Fibroblast of villous mesenchyme (primary cell): ENCODE data around the gene SGPP1. TPM values are rescaled to one million over a fixed set of nuclear protein-coding genes. Genes with fewer than 3 reads are reported as not detected.

Source experiments
- DNase-seq: peaks from one replicate; pipeline ENCODE4 v3.0.0-alpha.2; 2010; ENCODE audit warnings: low read depth
- H3K4me3 ChIP-seq: 2 replicates; pipeline ENCODE4 v1.5.1; 2011; ENCODE audit warnings: low read depth, mild to moderate bottlenecking, low read length
- CTCF ChIP-seq: IDR thresholded peaks from 2 replicates; pipeline ENCODE4 v1.5.1; 2012; ENCODE audit warnings: low read depth, mild to moderate bottlenecking, low read length; ENCODE audit not compliant: insufficient read depth
- total RNA-seq: library from RNA; depleted of rRNA; stranded (reverse); fragments of >200 nt; gene quantifications from 2 replicates; pipeline ENCODE4 v1.2.3, GENCODE V29; 2012

SGPP1 gene
- 27.4 and 31.5 TPM in 2 replicates for total RNA-seq

GRCh38 chr14:63727736-63728728 is at the start of gene SGPP1:
TSS of gene SGPP1 (minus strand) at chr14:63728065. CDS start at chr14:63727944, 121 bp downstream.
- peak within 1 kb of the TSS; percentile 94 for H3K4me3 ChIP-seq
- DNase-seq = peak; percentile 75
- peak; percentile 38 for TF ChIP-seq CTCF

- H3K4me3 ChIP-seq = no peak overlapping the region
- no peak for TF ChIP-seq CTCF
- peak; percentile 66 for DNase-seq
Observed at GRCh38 chr14:63777024-63777423, 49.2 kb upstream of the SGPP1 start.

GRCh38 chr14:63773504-63773903 is 45.6 kb upstream of the SGPP1 start:
- H3K4me3 ChIP-seq = no peak overlapping the region
- DNase-seq = no peak
- TF ChIP-seq CTCF = no peak

- TF ChIP-seq CTCF = peak; percentile 77
- no peak overlapping the region for H3K4me3 ChIP-seq
- peak; percentile 70 for DNase-seq
Observed at GRCh38 chr14:63770187-63770807, 42.4 kb upstream of the SGPP1 start.

GRCh38 chr14:63766611-63767010 is 38.7 kb upstream of the SGPP1 start:
- no peak for DNase-seq
- no peak overlapping the region for H3K4me3 ChIP-seq
- TF ChIP-seq CTCF = no peak

- TF ChIP-seq CTCF = no peak
- H3K4me3 ChIP-seq = no peak overlapping the region
- DNase-seq = no peak
Observed at GRCh38 chr14:63764620-63765139, 36.8 kb upstream of the SGPP1 start.
